GM03348 (cell line): ENCODE results near the gene AGPAT4.
"Not testable (repeated sequence)": the region's sequence is repeated elsewhere in the genome, so short reads cannot be mapped to it uniquely, and the experiment has no call there.

Source experiments
- DNase-seq: peaks from one replicate; pipeline ENCODE4 v3.0.0; 2012; ENCODE audit warnings: low spot score

AGPAT4 gene, protein sequence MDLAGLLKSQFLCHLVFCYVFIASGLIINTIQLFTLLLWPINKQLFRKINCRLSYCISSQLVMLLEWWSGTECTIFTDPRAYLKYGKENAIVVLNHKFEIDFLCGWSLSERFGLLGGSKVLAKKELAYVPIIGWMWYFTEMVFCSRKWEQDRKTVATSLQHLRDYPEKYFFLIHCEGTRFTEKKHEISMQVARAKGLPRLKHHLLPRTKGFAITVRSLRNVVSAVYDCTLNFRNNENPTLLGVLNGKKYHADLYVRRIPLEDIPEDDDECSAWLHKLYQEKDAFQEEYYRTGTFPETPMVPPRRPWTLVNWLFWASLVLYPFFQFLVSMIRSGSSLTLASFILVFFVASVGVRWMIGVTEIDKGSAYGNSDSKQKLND

DNA sequence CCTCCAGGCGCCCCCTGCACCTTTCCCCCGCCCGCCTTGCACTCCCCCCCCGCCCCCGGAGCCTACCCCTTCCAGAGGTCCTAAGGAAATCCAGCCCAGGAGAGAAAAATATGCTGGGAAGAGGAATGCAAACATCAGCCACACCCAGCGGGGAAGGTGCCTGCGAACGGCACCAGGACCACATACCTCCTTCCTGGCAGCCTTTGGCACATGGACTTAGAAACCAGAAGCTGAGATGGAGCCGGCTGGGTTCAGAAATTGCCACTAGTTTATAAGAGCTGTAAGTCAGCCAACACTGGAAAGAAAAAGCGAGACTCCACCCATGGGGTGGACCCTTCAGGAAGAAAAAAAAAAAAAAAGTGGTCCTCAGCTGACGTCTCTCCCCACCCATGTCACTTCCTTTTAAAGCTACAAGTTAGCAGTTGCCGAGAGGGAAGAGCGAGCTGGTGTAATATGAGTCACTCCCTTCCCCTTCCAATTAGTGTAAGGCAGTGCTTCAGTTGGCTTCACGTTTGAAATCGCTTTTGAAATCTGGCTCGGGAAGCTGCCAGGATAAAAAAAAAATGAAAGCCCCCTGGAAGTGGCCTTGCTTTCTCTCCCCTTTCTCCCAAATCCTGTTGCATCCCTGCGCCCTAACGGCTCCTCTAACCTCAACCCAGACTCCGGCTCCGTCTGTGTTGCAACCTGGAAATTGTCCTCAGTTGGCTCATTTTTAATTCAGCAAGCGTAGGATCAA, at the start of gene AGPAT4:
Gene AGPAT4 (minus strand): TSS at position 310 of the 736 bp plus-strand sequence. CDS start 41,848 bp downstream, outside the sequence.
- DNase-seq: peak; percentile 95

GRCh38 chr6:161319231-161319630, 45.4 kb upstream of the AGPAT4 start:
- no peak for DNase-seq

DNA sequence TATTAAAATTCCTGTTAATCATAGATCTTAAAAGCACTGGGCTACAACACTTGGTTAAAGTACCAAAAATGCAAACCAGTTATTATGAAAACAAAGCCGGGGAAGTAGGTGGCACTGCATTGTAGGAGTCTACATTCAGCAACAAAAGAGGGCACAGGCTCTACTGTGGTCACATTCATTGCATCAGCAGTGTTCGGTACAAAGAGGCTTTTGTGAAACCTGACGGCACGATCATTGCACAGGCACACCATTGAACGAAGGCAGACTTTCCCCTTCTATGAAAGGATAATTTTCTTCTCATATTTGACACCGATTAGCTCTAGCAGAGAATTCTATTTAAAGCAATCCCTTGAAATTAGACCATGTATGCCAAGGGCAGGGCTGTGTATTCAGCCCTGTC, 44.6 kb upstream of the AGPAT4 start:
- no peak for DNase-seq

DNA sequence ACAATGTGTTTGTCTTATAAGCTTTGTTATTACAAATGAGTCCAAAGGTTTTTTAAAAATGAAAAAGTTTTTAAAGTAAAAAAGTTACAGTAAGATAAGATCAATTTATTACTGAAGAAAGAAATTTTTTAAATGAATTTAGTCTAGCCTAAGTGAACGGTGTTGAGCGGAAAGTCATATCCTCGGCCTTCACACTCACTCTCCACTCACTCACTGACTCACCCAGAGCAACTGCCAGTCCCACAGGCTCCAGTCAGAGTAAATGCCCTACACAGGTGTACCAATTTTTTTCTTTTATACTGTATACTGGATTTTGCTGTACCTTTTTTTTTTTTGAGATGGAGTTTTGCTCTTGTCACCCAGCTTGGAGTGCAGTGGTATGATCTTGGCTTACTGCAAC, 42.7 kb upstream of the AGPAT4 start:
- no peak for DNase-seq

- DNase-seq: not testable (repeated sequence)
Measured at GRCh38 chr6:161315246-161315917, 41.5 kb upstream of the AGPAT4 start.

DNA sequence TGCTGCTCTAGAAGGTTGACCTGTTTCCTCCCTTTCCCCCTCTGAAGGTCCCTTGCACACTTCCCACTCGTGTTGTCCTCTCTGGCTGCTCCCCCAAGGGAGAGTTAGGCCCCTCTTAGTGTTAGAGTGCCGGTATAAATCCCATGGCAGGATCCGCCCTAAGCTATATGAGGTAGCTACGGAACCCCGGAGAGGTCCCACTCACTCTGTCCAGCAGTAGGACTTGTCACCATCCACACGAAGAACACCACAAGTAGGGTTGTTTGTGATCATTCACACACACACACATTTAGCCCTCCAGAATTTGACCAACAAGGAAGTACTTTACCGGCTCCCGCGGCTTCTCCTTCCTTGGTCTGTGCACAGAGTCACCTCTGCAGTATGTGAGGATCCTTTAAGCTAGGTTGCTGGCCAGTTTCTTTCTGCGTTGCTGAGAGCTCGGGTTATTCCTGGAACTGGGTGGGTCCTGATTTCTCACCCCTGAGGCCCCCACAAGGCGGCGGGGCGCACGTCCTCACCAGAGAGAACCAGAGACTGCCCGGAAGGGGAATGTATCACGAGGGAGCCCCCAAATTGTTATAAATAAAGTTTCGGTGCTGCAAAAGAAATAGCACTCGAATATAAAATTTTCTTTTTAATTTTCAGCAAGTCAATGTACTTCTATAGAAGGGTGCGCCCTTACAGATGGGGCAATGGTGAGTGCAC, 40.8 kb upstream of the AGPAT4 start:
- not testable (repeated sequence) for DNase-seq

GRCh38 chr6:161313940-161314509, 40.2 kb upstream of the AGPAT4 start:
- no peak for DNase-seq

DNA sequence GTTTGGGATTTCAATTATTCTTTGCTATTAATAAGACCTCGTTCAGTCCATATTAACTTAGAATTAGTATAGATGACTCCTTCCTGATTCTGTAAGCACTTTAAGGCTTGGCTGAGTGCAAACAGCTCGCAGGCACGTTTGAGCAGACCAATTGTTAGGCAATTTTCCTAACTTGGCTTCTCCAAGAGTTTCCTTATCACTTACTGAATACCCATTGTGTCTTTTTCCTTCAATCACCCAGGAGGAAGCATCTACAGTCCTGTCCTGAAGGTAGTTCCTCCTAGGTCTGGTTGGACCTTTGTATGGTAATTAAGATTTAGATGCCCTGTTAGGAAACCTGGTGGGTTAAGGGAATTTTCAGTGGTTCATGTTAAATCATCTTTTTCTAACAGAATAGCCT, 39.6 kb upstream of the AGPAT4 start:
- not testable (repeated sequence) for DNase-seq

GRCh38 chr6:161309774-161310173, 35.9 kb upstream of the AGPAT4 start:
- DNase-seq: not testable (repeated sequence)

DNA sequence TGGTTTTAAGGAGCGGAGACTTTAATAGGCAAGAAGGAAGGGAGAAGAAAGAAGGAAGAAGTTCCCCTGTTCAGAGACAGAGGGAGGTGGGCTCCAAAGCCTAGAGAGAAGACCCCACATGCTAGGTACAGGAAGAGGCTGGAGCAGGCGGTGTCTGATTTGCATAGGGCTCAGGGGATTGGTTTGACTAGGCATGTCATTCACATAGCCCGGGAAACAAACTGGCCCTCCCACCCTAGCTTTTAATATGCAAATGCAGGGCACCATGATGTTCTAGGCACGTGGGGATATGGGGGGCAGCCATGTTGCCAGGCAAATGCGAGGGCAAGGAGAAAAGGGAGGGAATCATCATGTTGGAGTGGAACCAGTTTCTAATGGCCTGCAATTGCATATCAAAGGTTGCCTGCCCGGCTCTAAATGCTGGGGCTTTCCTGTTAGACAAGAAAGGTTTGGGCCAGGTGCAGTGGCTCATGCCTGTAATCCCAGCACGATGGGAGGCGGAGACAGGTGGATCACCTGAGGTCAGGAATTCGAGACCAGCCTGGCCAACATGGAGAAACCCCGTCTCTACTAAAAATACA, 34.3 kb upstream of the AGPAT4 start:
- DNase-seq: no peak

DNA sequence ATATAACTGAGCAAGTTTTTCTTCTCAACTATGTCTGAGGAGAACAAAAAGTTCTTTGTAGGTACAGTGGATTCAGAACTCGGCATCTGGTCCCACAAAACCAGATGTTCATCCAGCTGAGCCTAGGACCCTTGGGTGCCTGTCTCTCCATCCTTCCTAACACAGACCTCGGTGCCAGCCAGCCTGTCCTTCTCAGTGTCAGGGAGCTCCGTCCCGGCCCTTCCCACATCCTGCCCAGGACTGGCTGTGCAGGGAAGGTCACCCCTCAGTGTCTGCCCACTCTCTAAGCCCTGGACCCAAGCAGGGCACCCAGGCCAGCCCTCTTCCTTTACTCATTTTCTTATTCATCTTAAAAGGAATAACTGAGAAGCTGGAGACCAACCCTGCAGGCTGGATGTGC, 32.0 kb upstream of the AGPAT4 start:
- no peak for DNase-seq

- peak; percentile 25 for DNase-seq
Measured at GRCh38 chr6:161303628-161304340, 29.9 kb upstream of the AGPAT4 start.

- no peak for DNase-seq
Measured at GRCh38 chr6:161302949-161303348, 29.1 kb upstream of the AGPAT4 start.

GRCh38 chr6:161301338-161301737, 27.5 kb upstream of the AGPAT4 start:
- peak; percentile 84 for DNase-seq

- no peak for DNase-seq
Measured at GRCh38 chr6:161300823-161301222, 27.0 kb upstream of the AGPAT4 start.

DNA sequence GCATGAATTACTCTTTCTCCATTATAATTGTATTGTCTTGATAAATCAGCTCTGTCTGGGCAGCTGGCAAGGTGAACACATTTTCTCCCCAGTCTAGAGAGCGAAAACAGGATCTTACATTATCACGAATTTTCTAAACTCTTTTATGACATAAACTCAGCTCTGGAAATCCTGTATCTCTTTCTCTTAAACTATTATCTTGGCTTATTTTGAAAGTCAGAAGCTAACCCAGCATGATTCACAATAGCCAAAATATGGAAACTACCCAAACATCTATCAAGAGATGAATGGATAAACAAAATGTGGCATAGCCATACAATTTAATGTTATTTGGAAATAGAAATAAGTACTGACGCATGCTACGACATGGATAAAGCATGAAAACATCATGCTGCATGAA, 25.9 kb upstream of the AGPAT4 start:
- no peak for DNase-seq

GRCh38 chr6:161295784-161296183, 21.9 kb upstream of the AGPAT4 start:
- no peak for DNase-seq

GRCh38 chr6:161292650-161293281, 18.9 kb upstream of the AGPAT4 start:
- no peak for DNase-seq

DNA sequence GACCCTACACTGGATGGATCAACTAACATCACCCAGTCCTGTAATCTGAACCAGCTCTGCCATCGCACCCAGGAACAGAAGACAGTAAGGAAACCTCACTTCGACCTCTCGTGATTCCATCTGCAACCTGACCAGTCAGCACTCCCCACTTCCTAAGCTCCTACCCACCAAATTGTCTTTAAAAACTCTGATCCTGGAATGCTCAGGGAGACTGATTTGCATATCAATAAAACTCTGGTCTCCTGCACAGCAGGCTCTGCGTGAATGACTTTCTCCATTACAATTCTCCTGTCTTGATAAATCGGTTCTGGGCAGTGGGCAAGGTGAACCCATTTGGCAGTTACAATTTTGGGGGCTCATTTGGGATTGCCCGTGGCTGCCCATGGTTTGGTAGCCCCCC, 18.3 kb upstream of the AGPAT4 start:
- DNase-seq: no peak

DNA sequence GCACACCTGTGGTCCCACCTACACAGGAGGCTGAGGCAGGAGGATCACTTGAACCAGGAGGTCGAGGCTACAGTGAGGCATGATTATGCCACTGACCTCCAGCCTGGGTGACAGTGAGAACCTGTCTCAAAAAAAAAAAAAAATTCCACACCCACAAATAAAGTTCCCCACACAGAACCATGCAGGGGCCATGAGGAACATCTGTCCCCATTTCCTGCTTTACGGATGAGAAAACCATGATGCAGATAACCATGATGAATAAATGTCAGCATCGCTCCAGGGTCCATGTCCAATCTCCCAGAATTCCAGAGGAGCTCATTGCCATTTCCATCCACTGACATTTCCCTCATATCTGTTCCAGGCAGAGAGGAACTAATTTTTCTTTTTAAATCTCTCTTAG, 16.9 kb upstream of the AGPAT4 start:
- DNase-seq: no peak
